HepG2 (cell line): Measurements from ENCODE around the gene PIM3. TPM values are rescaled to one million over a fixed set of nuclear protein-coding genes. Genes with fewer than 3 reads are reported as not detected.
A peak's percentile ranks its signal among the peaks of the same experiment; 100 is the strongest.

Experiments used
- ARNT ChIP-seq: fragments of 450-650 bp; IDR thresholded peaks from 2 replicates; pipeline ENCODE4 v1.6.1; 2017
- CCAR2 ChIP-seq: fragments of 200-400 bp; formaldehyde crosslinking; optimal IDR thresholded peaks from 2 replicates; pipeline ENCODE3; 2018; ENCODE audit warnings: low read depth, mild to moderate bottlenecking, low read length, moderate library complexity
- KAT2B ChIP-seq: fragments of 150-350 bp; IDR thresholded peaks from 2 replicates; pipeline ENCODE4 v1.6.1; 2014; ENCODE audit warnings: low read depth, low read length, borderline replicate concordance
- KAT8 ChIP-seq: IDR thresholded peaks from 2 replicates; pipeline ENCODE4 v1.6.1; 2016; ENCODE audit warnings: missing genetic modification reagents, missing compliant biosample characterization
- REXO4 ChIP-seq: sonication (generic); formaldehyde crosslinking; IDR thresholded peaks from 2 replicates; pipeline ENCODE4 v1.8.0; 2022; ENCODE audit warnings: missing genetic modification reagents, mild to moderate bottlenecking, borderline replicate concordance
- SKI ChIP-seq: fragments of 450-650 bp; IDR thresholded peaks from one replicate; pipeline ENCODE4 v1.6.1; 2018; ENCODE audit warnings: mild to moderate bottlenecking; ENCODE audit not compliant: partially characterized antibody
- SOX13 ChIP-seq, 3 experiments: fragments of 450-650 bp in 1 of 3; sonication (generic) in 1 of 3; formaldehyde crosslinking in 1 of 3; IDR thresholded peaks in 2 of 3; conservative IDR thresholded peaks in 1 of 3; 2 replicates each; pipeline versions ENCODE4 v1.5.0 to v1.6.1; 2016 to 2020; ENCODE audit warnings: antibody characterized with exemption in 1 of 3, mild to moderate bottlenecking in 1 of 3, missing compliant biosample characterization in 1 of 3, missing genetic modification reagents in 1 of 3, moderate library complexity in 1 of 3
- SOX6 ChIP-seq, 2 experiments: fragments of 450-650 bp in 1 of 2; sonication (generic) in 1 of 2; formaldehyde crosslinking in 1 of 2; IDR thresholded peaks; 2 replicates each; pipeline versions ENCODE4 v1.4.0 to v1.6.1; 2017 to 2020; ENCODE audit warnings: antibody characterized with exemption in 1 of 2, mild to moderate bottlenecking in 1 of 2, missing genetic modification reagents in 1 of 2
- TCF7L2 ChIP-seq: IDR thresholded peaks from 2 replicates; pipeline ENCODE4 v1.6.1; 2011; ENCODE audit warnings: mild to moderate bottlenecking, low read depth, low read length, moderate library complexity
- THYN1 ChIP-seq: sonication (generic); formaldehyde crosslinking; IDR thresholded peaks from 2 replicates; pipeline ENCODE4 v1.8.1; 2023; ENCODE audit warnings: low read depth, mild to moderate bottlenecking, moderate library complexity, missing genetic modification reagents, borderline replicate concordance
- ZNF10 ChIP-seq: sonication (generic); formaldehyde crosslinking; IDR thresholded peaks from 2 replicates; pipeline ENCODE4 v1.4.0; 2020; ENCODE audit warnings: mild to moderate bottlenecking, low read depth, missing genetic modification reagents, borderline replicate concordance
- ZNF230 ChIP-seq: sonication (generic); formaldehyde crosslinking; IDR thresholded peaks from 2 replicates; pipeline ENCODE4 v1.4.0; 2020; ENCODE audit warnings: mild to moderate bottlenecking, missing genetic modification reagents
- ZNF263 ChIP-seq: sonication (generic); formaldehyde crosslinking; IDR thresholded peaks from 2 replicates; pipeline ENCODE4 v1.4.0; 2020; ENCODE audit warnings: missing genetic modification reagents
- ZNF317 ChIP-seq: sonication (generic); formaldehyde crosslinking; IDR thresholded peaks from 2 replicates; pipeline ENCODE4 v1.5.0; 2020; ENCODE audit warnings: mild to moderate bottlenecking, missing genetic modification reagents
- ZNF44 ChIP-seq: sonication (generic); formaldehyde crosslinking; IDR thresholded peaks from 2 replicates; pipeline ENCODE4 v1.5.1; 2020; ENCODE audit warnings: mild to moderate bottlenecking, missing genetic modification reagents
- polyA plus RNA-seq, 8 experiments: library from polyadenylated mRNA; depleted of rRNA in 3 of 8; stranded (reverse) in 7 of 8; unstranded in 1 of 8; fragments of >200 nt; fragmentation: Illumina TruSeq in 4 of 8; extraction: Trizol in 4 of 8; gene quantifications; 2 replicates each; pipeline versions ENCODE4 v1.2.1 to v1.2.3, GENCODE V29; 2011 to 2016; ENCODE audit warnings: low read depth in 4 of 8, missing spikeins in 1 of 8, mixed read lengths in 1 of 8; ENCODE audit not compliant: insufficient read depth in 1 of 8
- total RNA-seq, 5 experiments: library from RNA; depleted of rRNA; stranded (reverse); fragments of >200 nt; fragmentation: Illumina TruSeq; extraction: Trizol; gene quantifications; 2 replicates each; pipeline ENCODE4 v1.2.3, GENCODE V29; 2016; ENCODE audit warnings: low read depth in 1 of 5
- TF ChIP-seq, protein P1 (sequence below): sonication (generic); formaldehyde crosslinking; IDR thresholded peaks from 2 replicates; pipeline ENCODE4 v1.5.1; 2020; ENCODE audit warnings: missing genetic modification reagents, mild to moderate bottlenecking, borderline replicate concordance
- TF ChIP-seq, protein P2 (sequence below): sonication (generic); formaldehyde crosslinking; IDR thresholded peaks from 2 replicates; pipeline ENCODE4 v1.4.0; 2020; ENCODE audit warnings: missing genetic modification reagents
- TF ChIP-seq, protein P3 (sequence below): sonication (generic); formaldehyde crosslinking; IDR thresholded peaks from 2 replicates; pipeline ENCODE4 v1.4.0; 2020; ENCODE audit warnings: low read depth, mild to moderate bottlenecking, missing genetic modification reagents

PIM3 gene
- total and polyA plus RNA-seq, 2 of the 13 experiments (the other 11 are each of a cell fraction or from before 2014, with no cell fraction given) = 21.6 to 31.2 TPM

DNA sequence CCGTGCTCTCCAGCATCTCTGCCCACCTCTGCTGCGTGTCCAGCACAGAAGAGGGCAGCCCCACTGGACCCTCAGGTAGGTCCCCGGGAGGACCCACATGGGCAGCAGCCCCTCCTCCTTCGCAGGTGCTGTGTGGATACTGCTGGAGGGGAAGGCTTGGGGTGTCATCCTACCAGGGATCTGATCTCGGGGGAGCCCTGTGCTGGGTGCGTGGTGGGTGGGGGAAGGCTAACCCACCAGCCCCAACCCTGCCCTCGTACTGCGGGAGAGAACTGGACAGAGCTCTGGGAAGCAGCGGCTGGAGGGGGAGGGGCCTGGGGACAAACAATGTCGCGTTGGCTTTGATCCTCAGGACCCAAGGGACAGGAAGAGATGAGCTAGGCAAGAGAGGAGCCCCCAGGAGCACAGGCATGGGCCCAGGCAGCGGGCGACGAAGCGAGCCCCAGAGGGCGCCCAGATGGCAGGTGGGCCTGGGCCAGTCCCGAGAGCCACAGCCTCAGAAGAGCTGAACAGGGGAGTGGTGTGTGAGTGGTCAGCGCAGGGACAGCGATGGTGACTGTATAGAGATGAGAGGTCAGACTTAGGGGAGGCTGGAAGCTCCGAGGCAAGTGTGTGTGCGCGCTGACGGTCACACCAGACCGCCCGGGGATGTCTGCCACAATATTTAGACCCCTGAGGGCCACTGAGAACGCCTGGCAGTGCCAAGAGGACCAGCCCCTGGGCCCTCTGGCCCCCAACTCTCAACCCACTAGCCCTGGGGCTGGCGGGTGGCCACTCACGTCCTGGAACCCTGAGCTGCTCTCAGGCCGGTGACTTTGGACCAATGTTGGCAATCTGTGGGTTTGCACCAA is 1.4 kb upstream of the PIM3 start (continued):
- TF ChIP-seq, protein P1, sequence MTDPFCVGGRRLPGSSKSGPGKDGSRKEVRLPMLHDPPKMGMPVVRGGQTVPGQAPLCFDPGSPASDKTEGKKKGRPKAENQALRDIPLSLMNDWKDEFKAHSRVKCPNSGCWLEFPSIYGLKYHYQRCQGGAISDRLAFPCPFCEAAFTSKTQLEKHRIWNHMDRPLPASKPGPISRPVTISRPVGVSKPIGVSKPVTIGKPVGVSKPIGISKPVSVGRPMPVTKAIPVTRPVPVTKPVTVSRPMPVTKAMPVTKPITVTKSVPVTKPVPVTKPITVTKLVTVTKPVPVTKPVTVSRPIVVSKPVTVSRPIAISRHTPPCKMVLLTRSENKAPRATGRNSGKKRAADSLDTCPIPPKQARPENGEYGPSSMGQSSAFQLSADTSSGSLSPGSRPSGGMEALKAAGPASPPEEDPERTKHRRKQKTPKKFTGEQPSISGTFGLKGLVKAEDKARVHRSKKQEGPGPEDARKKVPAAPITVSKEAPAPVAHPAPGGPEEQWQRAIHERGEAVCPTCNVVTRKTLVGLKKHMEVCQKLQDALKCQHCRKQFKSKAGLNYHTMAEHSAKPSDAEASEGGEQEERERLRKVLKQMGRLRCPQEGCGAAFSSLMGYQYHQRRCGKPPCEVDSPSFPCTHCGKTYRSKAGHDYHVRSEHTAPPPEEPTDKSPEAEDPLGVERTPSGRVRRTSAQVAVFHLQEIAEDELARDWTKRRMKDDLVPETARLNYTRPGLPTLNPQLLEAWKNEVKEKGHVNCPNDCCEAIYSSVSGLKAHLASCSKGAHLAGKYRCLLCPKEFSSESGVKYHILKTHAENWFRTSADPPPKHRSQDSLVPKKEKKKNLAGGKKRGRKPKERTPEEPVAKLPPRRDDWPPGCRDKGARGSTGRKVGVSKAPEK (CRISPR knock-in tag) = no peak
- peak; percentile 10 for TF ChIP-seq SKI
- TF ChIP-seq ZNF230 (CRISPR knock-in tag) = no peak; the same call in 1 of the 2 replicates
- TF ChIP-seq THYN1 (CRISPR knock-in tag) = no peak
- peak; percentile 87 for TF ChIP-seq ZNF263
- TF ChIP-seq CCAR2 = no peak
- TF ChIP-seq SOX13 (IDR thresholded peaks at IDR 0.05) = no peak
- peak in 1 of 2 experiments; percentile 77; a peak in 2 of 4 replicates for TF ChIP-seq SOX13 (CRISPR knock-in tag; conservative IDR thresholded peaks at IDR 0.05 in 1 of 2, IDR thresholded peaks at IDR 0.05 in 1 of 2)
- TF ChIP-seq ARNT = no peak
- TF ChIP-seq KAT2B = no peak
- TF ChIP-seq SOX6 (IDR thresholded peaks at IDR 0.05) = no peak
- TF ChIP-seq SOX6 (CRISPR knock-in tag; IDR thresholded peaks at IDR 0.05) = peak; percentile 74
- TF ChIP-seq ZNF317 = no peak
- TF ChIP-seq ZNF44 = 0 out of 2 replicates have a peak, but pooled peaks have one; percentile 35
- TF ChIP-seq, protein P2, sequence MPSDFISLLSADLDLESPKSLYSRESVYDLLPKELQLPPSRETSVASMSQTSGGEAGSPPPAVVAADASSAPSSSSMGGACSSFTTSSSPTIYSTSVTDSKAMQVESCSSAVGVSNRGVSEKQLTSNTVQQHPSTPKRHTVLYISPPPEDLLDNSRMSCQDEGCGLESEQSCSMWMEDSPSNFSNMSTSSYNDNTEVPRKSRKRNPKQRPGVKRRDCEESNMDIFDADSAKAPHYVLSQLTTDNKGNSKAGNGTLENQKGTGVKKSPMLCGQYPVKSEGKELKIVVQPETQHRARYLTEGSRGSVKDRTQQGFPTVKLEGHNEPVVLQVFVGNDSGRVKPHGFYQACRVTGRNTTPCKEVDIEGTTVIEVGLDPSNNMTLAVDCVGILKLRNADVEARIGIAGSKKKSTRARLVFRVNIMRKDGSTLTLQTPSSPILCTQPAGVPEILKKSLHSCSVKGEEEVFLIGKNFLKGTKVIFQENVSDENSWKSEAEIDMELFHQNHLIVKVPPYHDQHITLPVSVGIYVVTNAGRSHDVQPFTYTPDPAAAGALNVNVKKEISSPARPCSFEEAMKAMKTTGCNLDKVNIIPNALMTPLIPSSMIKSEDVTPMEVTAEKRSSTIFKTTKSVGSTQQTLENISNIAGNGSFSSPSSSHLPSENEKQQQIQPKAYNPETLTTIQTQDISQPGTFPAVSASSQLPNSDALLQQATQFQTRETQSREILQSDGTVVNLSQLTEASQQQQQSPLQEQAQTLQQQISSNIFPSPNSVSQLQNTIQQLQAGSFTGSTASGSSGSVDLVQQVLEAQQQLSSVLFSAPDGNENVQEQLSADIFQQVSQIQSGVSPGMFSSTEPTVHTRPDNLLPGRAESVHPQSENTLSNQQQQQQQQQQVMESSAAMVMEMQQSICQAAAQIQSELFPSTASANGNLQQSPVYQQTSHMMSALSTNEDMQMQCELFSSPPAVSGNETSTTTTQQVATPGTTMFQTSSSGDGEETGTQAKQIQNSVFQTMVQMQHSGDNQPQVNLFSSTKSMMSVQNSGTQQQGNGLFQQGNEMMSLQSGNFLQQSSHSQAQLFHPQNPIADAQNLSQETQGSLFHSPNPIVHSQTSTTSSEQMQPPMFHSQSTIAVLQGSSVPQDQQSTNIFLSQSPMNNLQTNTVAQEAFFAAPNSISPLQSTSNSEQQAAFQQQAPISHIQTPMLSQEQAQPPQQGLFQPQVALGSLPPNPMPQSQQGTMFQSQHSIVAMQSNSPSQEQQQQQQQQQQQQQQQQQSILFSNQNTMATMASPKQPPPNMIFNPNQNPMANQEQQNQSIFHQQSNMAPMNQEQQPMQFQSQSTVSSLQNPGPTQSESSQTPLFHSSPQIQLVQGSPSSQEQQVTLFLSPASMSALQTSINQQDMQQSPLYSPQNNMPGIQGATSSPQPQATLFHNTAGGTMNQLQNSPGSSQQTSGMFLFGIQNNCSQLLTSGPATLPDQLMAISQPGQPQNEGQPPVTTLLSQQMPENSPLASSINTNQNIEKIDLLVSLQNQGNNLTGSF = no peak
- no peak for TF ChIP-seq TCF7L2
- TF ChIP-seq REXO4 (CRISPR knock-in tag) = no peak
- TF ChIP-seq, protein P3, sequence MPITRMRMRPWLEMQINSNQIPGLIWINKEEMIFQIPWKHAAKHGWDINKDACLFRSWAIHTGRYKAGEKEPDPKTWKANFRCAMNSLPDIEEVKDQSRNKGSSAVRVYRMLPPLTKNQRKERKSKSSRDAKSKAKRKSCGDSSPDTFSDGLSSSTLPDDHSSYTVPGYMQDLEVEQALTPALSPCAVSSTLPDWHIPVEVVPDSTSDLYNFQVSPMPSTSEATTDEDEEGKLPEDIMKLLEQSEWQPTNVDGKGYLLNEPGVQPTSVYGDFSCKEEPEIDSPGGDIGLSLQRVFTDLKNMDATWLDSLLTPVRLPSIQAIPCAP (CRISPR knock-in tag) = no peak
- no peak for TF ChIP-seq ZNF10
- peak; percentile 13; the same call in 1 of the 2 replicates for TF ChIP-seq KAT8 (CRISPR knock-in tag)
